Measurements from ENCODE around the gene DACH1. TPM values are rescaled to one million over a fixed set of nuclear protein-coding genes. Genes with fewer than 3 reads are reported as not detected.
"Not testable (repeated sequence)": the region's sequence is repeated elsewhere in the genome, so short reads cannot be mapped to it uniquely, and the experiment has no call there.

DACH1 gene
- total RNA-seq, 2 donors from 2014 or later, result 0.14 to 0.17 TPM

- H3K4me1 Mint-ChIP-seq (ENCODE audit: low read depth); DNase-seq; H3K27me3 Mint-ChIP-seq (ENCODE audit: low read depth); H3K9me3 Mint-ChIP-seq; H3K4me3 Mint-ChIP-seq; ATAC-seq (replicated peaks in 1 of 2); H3K36me3 Mint-ChIP-seq (ENCODE audit: insufficient read depth in 2 of 2); H3K27ac Mint-ChIP-seq: not testable (repeated sequence)
These were observed 29.4 kb downstream of the DACH1 start for GRCh38 chr13:71837582-71837981.

GRCh38 chr13:71831716-71832115 lies 35.3 kb downstream of the DACH1 start:
- H3K9me3 Mint-ChIP-seq, result peaks cover 1 to 4% of the 10 kb centered on the region in 2 donors
- no peak for ATAC-seq (replicated peaks in 1 of 2)

GRCh38 chr13:71830736-71831135 lies 36.3 kb downstream of the DACH1 start:
- Mint-ChIP-seq H3K36me3 (ENCODE audit: insufficient read depth in 2 of 2) (no peaks in the 10 kb centered on the region), H3K4me1 (ENCODE audit: low read depth) (peaks cover 6% of the 10 kb centered on the region), H3K9me3 (peaks cover 0 to 6% of the 10 kb centered on the region in 2 donors), H3K27me3 (ENCODE audit: low read depth) (no peaks in the 10 kb centered on the region), H3K27ac (no peak overlapping the region), H3K4me3 (no peak overlapping the region)
- ATAC-seq (replicated peaks in 1 of 2), result no peak
- DNase-seq, result no peak

More at GRCh38 chr13:71831716-71832115, 35.3 kb downstream of the DACH1 start:
- Mint-ChIP-seq H3K36me3 (ENCODE audit: insufficient read depth in 2 of 2) (peaks cover 0 to 2% of the 10 kb centered on the region in 2 donors), H3K4me3 (no peak overlapping the region), H3K27me3 (ENCODE audit: low read depth) (no peaks in the 10 kb centered on the region), H3K27ac (no peak overlapping the region), H3K4me1 (ENCODE audit: low read depth) (peaks cover 6% of the 10 kb centered on the region)
- DNase-seq, result no peak

- H3K9me3 Mint-ChIP-seq, result peaks cover 0 to 6% of the 10 kb centered on the region in 2 donors
- no peak for ATAC-seq (replicated peaks in 1 of 2)
- DNase-seq, result no peak
- no peak overlapping the region for H3K27ac Mint-ChIP-seq
- no peaks in the 10 kb centered on the region for H3K36me3 Mint-ChIP-seq (ENCODE audit: insufficient read depth in 2 of 2)
- peaks cover 6% of the 10 kb centered on the region for H3K4me1 Mint-ChIP-seq (ENCODE audit: low read depth)
- H3K27me3 Mint-ChIP-seq (ENCODE audit: low read depth), result no peaks in the 10 kb centered on the region
- no peak overlapping the region for H3K4me3 Mint-ChIP-seq
These were observed 36.7 kb downstream of the DACH1 start for GRCh38 chr13:71830323-71830722.

- H3K4me3 Mint-ChIP-seq, result no peak overlapping the region
- peaks cover 0 to 6% of the 10 kb centered on the region in 2 donors for H3K9me3 Mint-ChIP-seq
- H3K4me1 Mint-ChIP-seq (ENCODE audit: low read depth), result peaks cover 6% of the 10 kb centered on the region
- H3K27me3 Mint-ChIP-seq (ENCODE audit: low read depth), result no peaks in the 10 kb centered on the region
- DNase-seq, result no peak
- ATAC-seq (replicated peaks in 1 of 2), result no peak
- H3K36me3 Mint-ChIP-seq (ENCODE audit: insufficient read depth in 2 of 2), result no peaks in the 10 kb centered on the region
- H3K27ac Mint-ChIP-seq, result no peak overlapping the region
These were observed 37.5 kb downstream of the DACH1 start for GRCh38 chr13:71829547-71829946.

- Mint-ChIP-seq H3K27ac (no peak overlapping the region), H3K9me3 (peaks cover 0 to 6% of the 10 kb centered on the region in 2 donors), H3K27me3 (ENCODE audit: low read depth) (no peaks in the 10 kb centered on the region), H3K36me3 (ENCODE audit: insufficient read depth in 2 of 2) (no peaks in the 10 kb centered on the region), H3K4me3 (peak overlapping the region in 1 of 2 donors; percentile 31), H3K4me1 (ENCODE audit: low read depth) (peaks cover 6% of the 10 kb centered on the region)
- ATAC-seq (replicated peaks in 1 of 2) (no peak), DNase-seq (no peak)
These were observed 38.4 kb downstream of the DACH1 start for GRCh38 chr13:71828564-71828963.

GRCh38 chr13:71828117-71828516 lies 38.9 kb downstream of the DACH1 start:
- DNase-seq (no peak), ATAC-seq (replicated peaks in 1 of 2) (no peak)
- Mint-ChIP-seq H3K27ac (no peak overlapping the region), H3K27me3 (ENCODE audit: low read depth) (no peaks in the 10 kb centered on the region), H3K36me3 (ENCODE audit: insufficient read depth in 2 of 2) (no peaks in the 10 kb centered on the region), H3K9me3 (peaks cover 0 to 6% of the 10 kb centered on the region in 2 donors), H3K4me1 (ENCODE audit: low read depth) (peaks cover 6% of the 10 kb centered on the region), H3K4me3 (peak overlapping the region in 1 of 2 donors; percentile 31)

- Mint-ChIP-seq H3K9me3 (peaks cover 0 to 6% of the 10 kb centered on the region in 2 donors), H3K27me3 (ENCODE audit: low read depth) (no peaks in the 10 kb centered on the region), H3K4me3 (no peak overlapping the region), H3K27ac (no peak overlapping the region), H3K36me3 (ENCODE audit: insufficient read depth in 2 of 2) (no peaks in the 10 kb centered on the region), H3K4me1 (ENCODE audit: low read depth) (peaks cover 6% of the 10 kb centered on the region)
- no peak for DNase-seq
- no peak for ATAC-seq (replicated peaks in 1 of 2)
These were observed 39.8 kb downstream of the DACH1 start for GRCh38 chr13:71827241-71827640.

- no peaks in the 10 kb centered on the region for H3K4me1 Mint-ChIP-seq (ENCODE audit: low read depth)
- no peak for DNase-seq
- no peaks in the 10 kb centered on the region for H3K36me3 Mint-ChIP-seq (ENCODE audit: insufficient read depth in 2 of 2)
- H3K27me3 Mint-ChIP-seq (ENCODE audit: low read depth), result no peaks in the 10 kb centered on the region
- no peaks in the 10 kb centered on the region for H3K9me3 Mint-ChIP-seq
- H3K4me3 Mint-ChIP-seq, result no peak overlapping the region
- ATAC-seq (replicated peaks in 1 of 2), result no peak
- no peak overlapping the region for H3K27ac Mint-ChIP-seq
These were observed 46.3 kb downstream of the DACH1 start for GRCh38 chr13:71820699-71821098.

GRCh38 chr13:71817335-71817734 lies 49.7 kb downstream of the DACH1 start:
- ATAC-seq (replicated peaks in 1 of 2) (no peak), DNase-seq (no peak)
- no peaks in the 10 kb centered on the region for H3K4me1 Mint-ChIP-seq (ENCODE audit: low read depth)
- H3K27ac Mint-ChIP-seq, result no peak overlapping the region
- no peak overlapping the region for H3K4me3 Mint-ChIP-seq
- H3K9me3 Mint-ChIP-seq, result no peaks in the 10 kb centered on the region
- no peaks in the 10 kb centered on the region for H3K27me3 Mint-ChIP-seq (ENCODE audit: low read depth)
- no peaks in the 10 kb centered on the region for H3K36me3 Mint-ChIP-seq (ENCODE audit: insufficient read depth in 2 of 2)

- Mint-ChIP-seq H3K9me3 (no peaks in the 10 kb centered on the region), H3K27me3 (ENCODE audit: low read depth) (no peaks in the 10 kb centered on the region)
These were observed 52.1 kb downstream of the DACH1 start for GRCh38 chr13:71814806-71815360.

GRCh38 chr13:71813187-71813586 lies 53.8 kb downstream of the DACH1 start:
- no peaks in the 10 kb centered on the region for H3K4me1 Mint-ChIP-seq (ENCODE audit: low read depth)
- DNase-seq (no peak), ATAC-seq (replicated peaks in 1 of 2) (no peak)
- no peaks in the 10 kb centered on the region for H3K36me3 Mint-ChIP-seq (ENCODE audit: insufficient read depth in 2 of 2)
- H3K4me3 Mint-ChIP-seq, result no peak overlapping the region
- no peaks in the 10 kb centered on the region for H3K9me3 Mint-ChIP-seq
- H3K27ac Mint-ChIP-seq, result no peak overlapping the region
- no peaks in the 10 kb centered on the region for H3K27me3 Mint-ChIP-seq (ENCODE audit: low read depth)

More at GRCh38 chr13:71814806-71815360, 52.1 kb downstream of the DACH1 start:
- Mint-ChIP-seq H3K27ac (no peak overlapping the region), H3K4me3 (no peak overlapping the region), H3K36me3 (ENCODE audit: insufficient read depth in 2 of 2) (no peaks in the 10 kb centered on the region), H3K4me1 (ENCODE audit: low read depth) (no peaks in the 10 kb centered on the region)
- no peak for DNase-seq
- no peak for ATAC-seq (replicated peaks in 1 of 2)

GRCh38 chr13:71811344-71811743 lies 55.7 kb downstream of the DACH1 start:
- no peaks in the 10 kb centered on the region for H3K36me3 Mint-ChIP-seq (ENCODE audit: insufficient read depth in 2 of 2)
- no peak overlapping the region for H3K27ac Mint-ChIP-seq
- no peaks in the 10 kb centered on the region for H3K27me3 Mint-ChIP-seq (ENCODE audit: low read depth)
- no peaks in the 10 kb centered on the region for H3K4me1 Mint-ChIP-seq (ENCODE audit: low read depth)
- ATAC-seq (replicated peaks in 1 of 2), result no peak
- H3K9me3 Mint-ChIP-seq, result no peaks in the 10 kb centered on the region
- H3K4me3 Mint-ChIP-seq, result no peak overlapping the region
- DNase-seq, result no peak

- Mint-ChIP-seq H3K9me3 (no peaks in the 10 kb centered on the region), H3K36me3 (ENCODE audit: insufficient read depth in 2 of 2) (no peaks in the 10 kb centered on the region), H3K4me3 (no peak overlapping the region), H3K27ac (no peak overlapping the region), H3K4me1 (ENCODE audit: low read depth) (no peaks in the 10 kb centered on the region), H3K27me3 (ENCODE audit: low read depth) (no peaks in the 10 kb centered on the region)
- DNase-seq (no peak), ATAC-seq (replicated peaks in 1 of 2) (no peak)
These were observed 58.3 kb downstream of the DACH1 start for GRCh38 chr13:71808708-71809107.

Data from activated T-cell treated with anti-CD3 and anti-CD28 coated beads, Interleukin-2, amount 50 U/mL, for 72 hours (primary cell).